IMR-90 (cell line): ENCODE measurements around the gene CNNM3. TPM values are rescaled to one million over a fixed set of nuclear protein-coding genes. Genes with fewer than 3 reads are reported as not detected.

Experiments
- ATAC-seq: fragments of 200-7000 bp; cut with Tn5 transposase; 2 replicates; pipeline ENCODE4 v1.9.1; 2020; ENCODE audit warnings: low read depth, mild to moderate bottlenecking, moderate library complexity
- BruUV-seq: library from RNA; stranded (reverse); fragments of 400-500 nt; replicated peaks from 2 replicates; lab custom pipeline; 2021; lab: Mats Ljungman, UMichigan
- CTCF ChIA-PET: fragments of 300-600 bp; formaldehyde crosslinking; extraction: SDS; loops from one replicate; lab custom pipeline; 2021; ENCODE audit warnings: antibody characterized with exemption; lab: Yijun Ruan, JAX
- POLR2A ChIA-PET: fragments of 300-600 bp; sonication (Branson Sonifier 250); formaldehyde crosslinking; loops from one replicate; lab custom pipeline; 2022; ENCODE audit warnings: antibody characterized with exemption; ENCODE audit not compliant: unreplicated experiment; lab: Charles Lee
- DNase-seq: peaks from one replicate; pipeline ENCODE4 v3.0.0; 2013
- H2AFZ ChIP-seq: replicated peaks from 2 replicates; pipeline ENCODE3; 2013; ENCODE audit warnings: low read length, mild to moderate bottlenecking; ENCODE audit not compliant: poor library complexity
- H2AK5ac ChIP-seq: 2 replicates; pipeline ENCODE4 v1.6.1; 2013; ENCODE audit warnings: low read depth, low read length, inconsistent platforms
- H2AK9ac ChIP-seq: replicated peaks from 2 replicates; pipeline ENCODE3; 2013; ENCODE audit warnings: mild to moderate bottlenecking, low read depth, low read length, moderate library complexity; ENCODE audit not compliant: poor library complexity
- H2BK120ac ChIP-seq: 2 replicates; pipeline ENCODE4 v1.6.1; 2013; ENCODE audit warnings: low read depth, low read length, inconsistent platforms
- H2BK15ac ChIP-seq: 3 replicates; pipeline ENCODE4 v1.6.1; 2013; ENCODE audit warnings: low read depth, low read length, inconsistent platforms
- H2BK20ac ChIP-seq: 2 replicates; pipeline ENCODE4 v1.6.1; 2013; ENCODE audit warnings: low read depth, mild to moderate bottlenecking, inconsistent platforms, low read length, moderate library complexity
- H2BK5ac ChIP-seq: 2 replicates; pipeline ENCODE4 v1.6.1; 2013; ENCODE audit warnings: mild to moderate bottlenecking, low read depth, low read length, inconsistent platforms; ENCODE audit not compliant: poor library complexity, severe bottlenecking
- H3K14ac ChIP-seq: replicated peaks from 2 replicates; pipeline ENCODE4 v1.6.1; 2013; ENCODE audit warnings: low read depth, low read length, inconsistent platforms
- H3K18ac ChIP-seq: 2 replicates; pipeline ENCODE4 v1.6.1; 2013; ENCODE audit warnings: low read depth, low read length, control low read depth
- H3K23ac ChIP-seq: 2 replicates; pipeline ENCODE4 v1.6.1; 2013; ENCODE audit warnings: low read depth, low read length, inconsistent platforms
- H3K27ac ChIP-seq: 2 replicates; pipeline ENCODE4 v1.5.1; 2013; ENCODE audit warnings: mild to moderate bottlenecking, control low read depth, low read length; ENCODE audit not compliant: insufficient read depth
- H3K27me3 ChIP-seq: 2 replicates; pipeline ENCODE4 v1.6.1; 2013; ENCODE audit warnings: low read length; ENCODE audit not compliant: control insufficient read depth, insufficient read depth
- H3K36me3 ChIP-seq: 2 replicates; pipeline ENCODE4 v1.6.1; 2013; ENCODE audit warnings: low read length, mixed read lengths; ENCODE audit not compliant: control insufficient read depth, insufficient read depth
- H3K4ac ChIP-seq: 2 replicates; pipeline ENCODE4 v1.6.1; 2013; ENCODE audit warnings: low read depth, low read length, inconsistent platforms
- H3K4me1 ChIP-seq: 2 replicates; pipeline ENCODE4 v1.6.1; 2013; ENCODE audit warnings: low read length, mixed read lengths; ENCODE audit not compliant: control insufficient read depth, insufficient read depth
- H3K4me2 ChIP-seq: 2 replicates; pipeline ENCODE4 v1.6.1; 2013; ENCODE audit warnings: low read depth, mild to moderate bottlenecking, control low read depth, low read length, moderate library complexity
- H3K4me3 ChIP-seq: 2 replicates; pipeline ENCODE4 v1.5.1; 2013; ENCODE audit warnings: low read depth, mild to moderate bottlenecking, control low read depth, low read length, moderate library complexity; ENCODE audit not compliant: insufficient read depth
- H3K56ac ChIP-seq: 2 replicates; pipeline ENCODE4 v1.6.1; 2013; ENCODE audit warnings: low read length, inconsistent platforms; ENCODE audit not compliant: insufficient read depth; ENCODE audit errors: extremely low read depth
- H3K79me1 ChIP-seq, 2 experiments: 2 replicates each; pipeline ENCODE4 v1.6.1; 2013; ENCODE audit warnings: low read length in 2 of 2, inconsistent platforms in 1 of 2, low read depth in 1 of 2
- H3K9ac ChIP-seq: 2 replicates; pipeline ENCODE4 v1.6.1; 2013; ENCODE audit warnings: low read depth, low read length, control low read depth
- H3K9me1 ChIP-seq: 2 replicates; pipeline ENCODE4 v1.6.1; 2013; ENCODE audit warnings: low read length, inconsistent platforms; ENCODE audit not compliant: insufficient read depth
- H3K9me3 ChIP-seq: 2 replicates; pipeline ENCODE4 v1.6.1; 2013; ENCODE audit warnings: low read length; ENCODE audit not compliant: control insufficient read depth, insufficient read depth
- H4K20me1 ChIP-seq: 2 replicates; pipeline ENCODE4 v1.6.1; 2013; ENCODE audit warnings: low read length, inconsistent platforms; ENCODE audit not compliant: insufficient read depth
- H4K5ac ChIP-seq: 2 replicates; pipeline ENCODE4 v1.6.1; 2013; ENCODE audit warnings: mild to moderate bottlenecking, low read depth, low read length, control low read depth
- H4K8ac ChIP-seq, 2 experiments: 2 replicates each; pipeline ENCODE4 v1.6.1; 2013; ENCODE audit warnings: low read depth in 2 of 2, low read length in 2 of 2, control low read depth in 1 of 2, inconsistent platforms in 1 of 2
- H4K91ac ChIP-seq: 2 replicates; pipeline ENCODE4 v1.6.1; 2013; ENCODE audit warnings: low read depth, low read length, inconsistent platforms; ENCODE audit not compliant: insufficient read depth
- BHLHE40 ChIP-seq: fragments of 150-350 bp; IDR thresholded peaks from 2 replicates; pipeline ENCODE4 v1.6.1; 2016; ENCODE audit warnings: mild to moderate bottlenecking, low read depth, low read length
- CHD1 ChIP-seq: IDR thresholded peaks from 2 replicates; pipeline ENCODE4 v1.6.1; 2012; ENCODE audit warnings: low read depth, low read length, improper control_type of control experiment
- CTCF ChIP-seq: conservative IDR thresholded peaks from 2 replicates; pipeline ENCODE4 v1.5.1; 2012; ENCODE audit warnings: mild to moderate bottlenecking, low read depth, low read length, improper control_type of control experiment
- ELK1 ChIP-seq: fragments of 150-350 bp; IDR thresholded peaks from 2 replicates; pipeline ENCODE4 v1.6.1; 2016; ENCODE audit warnings: low read depth, mild to moderate bottlenecking, low read length, moderate library complexity, borderline replicate concordance
- FOS ChIP-seq: fragments of 150-350 bp; IDR thresholded peaks from 2 replicates; pipeline ENCODE4 v1.6.1; 2016; ENCODE audit warnings: low read depth, low read length
- MXI1 ChIP-seq: IDR thresholded peaks from 2 replicates; pipeline ENCODE4 v1.6.1; 2012; ENCODE audit warnings: low read depth, mild to moderate bottlenecking, low read length, moderate library complexity, borderline replicate concordance
- RAD21 ChIP-seq: IDR thresholded peaks from 2 replicates; pipeline ENCODE4 v1.6.1; 2012; ENCODE audit warnings: low read length, improper control_type of control experiment
- USF2 ChIP-seq: fragments of 150-350 bp; IDR thresholded peaks from 2 replicates; pipeline ENCODE4 v1.6.1; 2017; ENCODE audit warnings: mild to moderate bottlenecking, antibody characterized with exemption, low read length, low read depth
- WGBS, 2 experiments: methylation state at CpG; one replicate each; pipeline versions ENCODE4 v1.1.5 to v1.1.7; 2013; ENCODE audit warnings: missing lambda C conversion rate in 2 of 2; ENCODE audit not compliant: insufficient read length in 1 of 2; ENCODE audit errors: extremely low coverage in 2 of 2; 5-methylcytosine and 5-hydroxymethylcytosine counted together
- dilution Hi-C: fragments of 300-500 bp; cut with HindIII; formaldehyde crosslinking; loops from one replicate; pipeline ENCODE4 v1.14.3; 2018; ENCODE audit warnings: low sequenced_read_pairs; ENCODE audit not compliant: unreplicated experiment
- in situ Hi-C: fragments of 300-500 bp; cut with MboI; formaldehyde crosslinking; loops from 3 replicates; pipeline ENCODE4 v1.14.3; 2019; ENCODE audit warnings: low sequenced_read_pairs, inconsistent platforms, mixed read lengths
- intact Hi-C: fragments of 100-400 bp; cut with micrococcal nuclease; formaldehyde crosslinking; loops from 2 replicates; pipeline ENCODE4 v1.10.0; 2022
- polyA plus RNA-seq, 3 experiments: library from polyadenylated mRNA; depleted of rRNA; stranded (reverse); fragments of >200 nt; gene quantifications; 2 replicates each; pipeline ENCODE4 v1.2.3, GENCODE V29; 2012; ENCODE audit warnings: low replicate concordance in 1 of 3
- total RNA-seq: library from RNA; depleted of rRNA; stranded (reverse); fragments of >200 nt; gene quantifications from 2 replicates; pipeline ENCODE4 v1.2.3, GENCODE V29; 2012

Gene CNNM3
- total and polyA plus RNA-seq, 2 of the 4 experiments (the other 2 are of a cell fraction) = 2.3 to 6.1 TPM

- Histone ChIP-seq H2BK5ac (no peak overlapping the region), H2BK15ac (no peak overlapping the region), H2AFZ (no peak overlapping the region), H3K23ac (no peak overlapping the region), H3K36me3 (peaks cover 2% of the 10 kb centered on the region), H3K14ac (no peak overlapping the region), H3K18ac (no peak overlapping the region), H4K20me1 (no peaks in the 10 kb centered on the region), H3K56ac (no peak overlapping the region), H4K5ac (no peak overlapping the region), H3K27me3 (no peaks in the 10 kb centered on the region), H4K8ac (no peak overlapping the region), H3K4ac (no peak overlapping the region), H4K91ac (no peak overlapping the region), H2AK5ac (no peak overlapping the region), H2AK9ac (no peak overlapping the region), H3K4me2 (no peak overlapping the region), H2BK120ac (no peak overlapping the region), H3K9me1 (0 out of 2 replicates have a peak, but pooled peaks cover 3% of the 10 kb centered on the region), H3K27ac (no peak overlapping the region), H3K4me1 (no peaks in the 10 kb centered on the region), H3K79me1 (no peaks in the 10 kb centered on the region), H3K9ac (no peak overlapping the region), H2BK20ac (no peak overlapping the region), H3K4me3 (no peak overlapping the region), H3K9me3 (no peaks in the 10 kb centered on the region)
- dilution Hi-C loops = no loop called here
- in situ Hi-C loops = no loop called here
- ChIA-PET CTCF (no interaction called here), POLR2A (no interaction called here)
- no peak for DNase-seq
- no peak for ATAC-seq
- intact Hi-C loops = no loop called here
- TF ChIP-seq FOS = no peak
- TF ChIP-seq CHD1 = no peak
- TF ChIP-seq BHLHE40 = no peak
- TF ChIP-seq MXI1 = no peak
- TF ChIP-seq CTCF = no peak
- TF ChIP-seq USF2 = no peak
- TF ChIP-seq ELK1 = no peak
- TF ChIP-seq RAD21 = no peak
- BruUV-seq = no TSS peak
- WGBS, 2 experiments = 94% methylated on average over 9 of the region's 23 CpGs; no CpG with 5 or more reads in 1 of the 2 experiments
Measured at GRCh38 chr2:96798733-96799622, 17.1 kb upstream of the CNNM3 start.
